Osteocyte (in vitro differentiated cells): ENCODE data around the gene C1orf122. TPM values are rescaled to one million over a fixed set of nuclear protein-coding genes. Genes with fewer than 3 reads are reported as not detected.

Experiments used
- DNase-seq: peaks from one replicate; pipeline ENCODE4 v3.0.0; 2021; ENCODE audit warnings: mixed read lengths; ENCODE audit not compliant: unreplicated experiment; ENCODE audit errors: extremely low spot score
- H3K27ac Mint-ChIP-seq: one replicate; pipeline ENCODE4 v1.8.0; 2021; ENCODE audit warnings: mild to moderate bottlenecking, mixed read lengths; ENCODE audit not compliant: unreplicated experiment
- H3K27me3 Mint-ChIP-seq: one replicate; pipeline ENCODE4 v1.8.0; 2021; ENCODE audit warnings: mixed read lengths; ENCODE audit not compliant: unreplicated experiment
- H3K36me3 Mint-ChIP-seq: one replicate; pipeline ENCODE4 v1.8.0; 2021; ENCODE audit warnings: mixed read lengths; ENCODE audit not compliant: unreplicated experiment
- H3K4me1 Mint-ChIP-seq: one replicate; pipeline ENCODE4 v1.8.0; 2021; ENCODE audit warnings: mixed read lengths; ENCODE audit not compliant: unreplicated experiment
- H3K4me3 Mint-ChIP-seq: one replicate; pipeline ENCODE4 v1.8.0; 2021; ENCODE audit warnings: mild to moderate bottlenecking, moderate library complexity, mixed read lengths; ENCODE audit not compliant: unreplicated experiment
- H3K9me3 Mint-ChIP-seq: one replicate; pipeline ENCODE4 v1.8.0; 2021; ENCODE audit warnings: mixed read lengths; ENCODE audit not compliant: unreplicated experiment
- total RNA-seq: library from RNA; stranded (reverse); gene quantifications from 2 replicates; pipeline ENCODE4 v1.2.1, GENCODE V29; 2021
- TF ChIP-seq, protein P1 (sequence below): fragments of 200-600 bp; sonication (generic); IDR thresholded peaks from 2 replicates; pipeline ENCODE4 v1.5.0; 2021; ENCODE audit warnings: antibody characterized with exemption, mild to moderate bottlenecking, moderate library complexity

Gene C1orf122
- total RNA-seq, 1 donor from 2014 or later, result 55.0 TPM

DNA sequence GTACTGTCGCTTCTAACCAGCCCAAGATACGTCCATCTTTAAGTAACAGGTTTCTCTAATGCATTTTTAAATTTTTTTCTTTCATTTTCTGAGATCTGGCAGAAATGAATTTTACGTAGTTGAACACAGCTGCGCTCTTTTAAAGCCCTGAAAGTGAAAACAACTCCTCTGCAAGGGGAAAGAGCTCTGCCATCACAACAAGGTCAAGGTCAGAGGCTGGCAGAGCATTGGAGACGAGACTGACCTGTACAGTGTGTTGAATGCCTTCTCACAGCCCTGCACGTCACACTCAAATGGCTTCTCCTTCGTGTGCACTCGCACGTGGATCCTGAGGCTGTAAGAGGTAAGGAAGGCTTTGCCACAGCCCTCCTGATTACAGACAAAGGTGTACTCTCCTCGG is 32.1 kb downstream of the C1orf122 start:
- no peak overlapping the region for H3K4me3 Mint-ChIP-seq
- H3K27ac Mint-ChIP-seq, result no peak overlapping the region

DNA sequence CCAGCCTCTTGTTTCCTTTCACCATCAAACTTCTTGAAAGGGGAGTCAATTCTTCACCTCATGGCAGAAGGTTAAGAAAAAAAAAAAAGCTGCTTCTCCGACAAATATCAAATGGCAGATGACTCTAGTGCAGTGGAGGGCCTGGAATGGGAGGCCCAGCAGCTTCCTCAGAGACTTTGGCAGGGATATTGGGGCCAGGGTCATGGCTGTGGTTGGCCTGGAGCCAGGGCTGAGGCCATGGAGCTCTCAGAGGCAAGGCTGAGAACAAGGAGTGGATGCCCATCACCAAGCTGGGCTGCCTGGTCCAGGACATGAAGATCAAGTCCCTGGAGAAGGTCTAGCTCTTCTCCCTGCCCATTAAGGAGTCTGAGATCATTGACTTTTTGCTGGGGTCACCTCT is 33.1 kb downstream of the C1orf122 start:
- H3K27ac Mint-ChIP-seq, result no peak overlapping the region
- H3K36me3 Mint-ChIP-seq, result peaks cover 33% of the 10 kb centered on the region
- H3K9me3 Mint-ChIP-seq, result no peaks in the 10 kb centered on the region
- TF ChIP-seq, protein P1, sequence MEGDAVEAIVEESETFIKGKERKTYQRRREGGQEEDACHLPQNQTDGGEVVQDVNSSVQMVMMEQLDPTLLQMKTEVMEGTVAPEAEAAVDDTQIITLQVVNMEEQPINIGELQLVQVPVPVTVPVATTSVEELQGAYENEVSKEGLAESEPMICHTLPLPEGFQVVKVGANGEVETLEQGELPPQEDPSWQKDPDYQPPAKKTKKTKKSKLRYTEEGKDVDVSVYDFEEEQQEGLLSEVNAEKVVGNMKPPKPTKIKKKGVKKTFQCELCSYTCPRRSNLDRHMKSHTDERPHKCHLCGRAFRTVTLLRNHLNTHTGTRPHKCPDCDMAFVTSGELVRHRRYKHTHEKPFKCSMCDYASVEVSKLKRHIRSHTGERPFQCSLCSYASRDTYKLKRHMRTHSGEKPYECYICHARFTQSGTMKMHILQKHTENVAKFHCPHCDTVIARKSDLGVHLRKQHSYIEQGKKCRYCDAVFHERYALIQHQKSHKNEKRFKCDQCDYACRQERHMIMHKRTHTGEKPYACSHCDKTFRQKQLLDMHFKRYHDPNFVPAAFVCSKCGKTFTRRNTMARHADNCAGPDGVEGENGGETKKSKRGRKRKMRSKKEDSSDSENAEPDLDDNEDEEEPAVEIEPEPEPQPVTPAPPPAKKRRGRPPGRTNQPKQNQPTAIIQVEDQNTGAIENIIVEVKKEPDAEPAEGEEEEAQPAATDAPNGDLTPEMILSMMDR, result no peak
- H3K4me3 Mint-ChIP-seq, result no peak overlapping the region
- no peaks in the 10 kb centered on the region for H3K27me3 Mint-ChIP-seq
- H3K4me1 Mint-ChIP-seq, result no peaks in the 10 kb centered on the region
- DNase-seq, result no peak

More for the DNA sequence above, 32.1 kb downstream of the C1orf122 start:
- Mint-ChIP-seq H3K36me3 (peaks cover 36% of the 10 kb centered on the region), H3K4me1 (no peaks in the 10 kb centered on the region), H3K27me3 (no peaks in the 10 kb centered on the region), H3K9me3 (no peaks in the 10 kb centered on the region)
- TF ChIP-seq, protein P1, result no peak
- DNase-seq, result no peak

DNA sequence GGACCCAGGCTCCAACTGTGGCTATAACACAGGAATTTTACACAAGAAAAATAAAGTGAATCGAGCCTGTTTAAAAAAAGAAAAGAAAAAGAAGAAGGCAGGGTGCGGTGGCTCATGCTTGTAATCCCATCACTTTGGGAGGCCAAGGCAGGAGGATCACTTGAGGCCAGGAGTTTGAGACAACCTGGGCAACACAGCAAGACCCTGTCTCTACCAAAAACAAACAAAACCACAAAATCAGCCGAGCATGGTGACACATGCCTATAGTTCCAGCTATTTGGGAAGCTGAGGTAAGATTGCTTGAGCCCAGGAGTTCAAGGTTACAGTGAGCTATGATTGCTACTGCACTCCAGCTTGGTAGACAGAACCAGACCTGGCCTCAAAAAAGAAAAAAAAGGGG is 34.1 kb downstream of the C1orf122 start:
- H3K36me3 Mint-ChIP-seq, result peaks cover 25% of the 10 kb centered on the region
- TF ChIP-seq, protein P1, result no peak
- no peaks in the 10 kb centered on the region for H3K27me3 Mint-ChIP-seq
- H3K4me1 Mint-ChIP-seq, result peaks cover 3% of the 10 kb centered on the region
- no peak overlapping the region for H3K4me3 Mint-ChIP-seq
- DNase-seq, result no peak
- no peaks in the 10 kb centered on the region for H3K9me3 Mint-ChIP-seq
- no peak overlapping the region for H3K27ac Mint-ChIP-seq

DNA sequence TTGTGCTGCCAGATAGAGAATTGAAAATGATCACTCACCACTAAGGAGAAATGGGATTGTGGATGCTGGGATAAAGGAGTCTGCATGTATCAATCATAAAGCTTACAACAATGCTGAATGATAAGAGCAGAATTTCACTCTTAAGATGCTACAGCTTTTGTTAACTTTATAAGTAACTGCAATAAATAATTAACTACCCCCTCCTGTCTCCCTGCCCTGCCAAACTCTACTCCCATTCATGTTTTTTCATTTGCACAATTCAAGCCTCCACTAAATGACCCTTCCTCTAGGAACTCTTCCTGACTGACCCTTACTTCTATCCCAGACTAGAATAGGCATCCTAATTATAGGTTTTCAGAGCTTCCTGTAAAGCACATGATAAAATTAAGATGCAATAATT is 36.9 kb downstream of the C1orf122 start:
- H3K4me1 Mint-ChIP-seq, result peaks cover 6% of the 10 kb centered on the region
- DNase-seq, result no peak
- H3K27me3 Mint-ChIP-seq, result no peaks in the 10 kb centered on the region
- TF ChIP-seq, protein P1, result no peak
- no peak overlapping the region for H3K27ac Mint-ChIP-seq
- H3K4me3 Mint-ChIP-seq, result no peak overlapping the region
- H3K36me3 Mint-ChIP-seq, result peaks cover 14% of the 10 kb centered on the region
- H3K9me3 Mint-ChIP-seq, result no peaks in the 10 kb centered on the region

DNA sequence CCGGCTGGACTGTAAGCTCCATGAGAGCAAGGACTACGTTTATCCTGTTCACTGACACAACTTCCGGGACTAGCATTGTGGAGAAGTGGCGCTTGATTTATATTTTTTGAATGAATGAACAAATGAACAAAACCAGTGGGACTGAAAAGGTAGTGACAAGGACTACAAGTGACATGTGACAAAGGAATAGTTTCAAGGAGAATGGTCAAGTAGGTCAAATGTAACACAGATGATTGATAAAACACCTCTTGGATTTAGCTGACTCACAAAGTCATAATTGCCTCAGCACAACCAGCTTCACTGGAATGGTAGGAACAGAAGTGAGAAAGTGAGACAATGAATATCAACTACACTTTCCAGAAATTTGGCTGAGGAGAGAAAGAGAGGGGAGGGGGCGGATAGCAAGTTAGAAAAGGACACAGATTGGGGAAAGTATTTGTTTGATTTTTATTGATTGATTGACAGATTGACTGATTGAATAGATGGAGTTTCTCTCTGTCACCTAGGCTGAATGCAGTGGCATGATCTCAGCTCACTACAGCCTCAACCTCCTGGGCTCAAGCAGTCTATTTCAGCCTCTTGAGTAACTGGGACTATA is 37.6 kb downstream of the C1orf122 start:
- TF ChIP-seq, protein P1, result no peak
- DNase-seq, result no peak
- no peak overlapping the region for H3K27ac Mint-ChIP-seq
- peaks cover 12% of the 10 kb centered on the region for H3K36me3 Mint-ChIP-seq
- H3K9me3 Mint-ChIP-seq, result no peaks in the 10 kb centered on the region
- H3K4me1 Mint-ChIP-seq, result peaks cover 6% of the 10 kb centered on the region
- no peaks in the 10 kb centered on the region for H3K27me3 Mint-ChIP-seq
- no peak overlapping the region for H3K4me3 Mint-ChIP-seq
